Measurements from ENCODE around the gene BCAN. TPM values are rescaled to one million over a fixed set of nuclear protein-coding genes. Genes with fewer than 3 reads are reported as not detected.
A peak's percentile ranks its signal among the peaks of the same experiment; 100 is the strongest.
"Not testable (repeated sequence)": the region's sequence is repeated elsewhere in the genome, so short reads cannot be mapped to it uniquely, and the experiment has no call there.

The BCAN gene
- total and polyA plus RNA-seq, 3 donors from 2014 or later: 3.3 to 9.7 (median 8.8) TPM

GRCh38 chr1:156602557-156602993, 39.3 kb upstream of the BCAN start:
- Histone ChIP-seq H3K9me3 (no peaks in the 10 kb centered on the region), H3K27ac (no peak overlapping the region), H3K36me3 (ENCODE audit: low read depth, missing control alignments) (no peaks in the 10 kb centered on the region), H3K4me1 (peaks cover 7% of the 10 kb centered on the region), H3K4me3 (no peak overlapping the region), H3K27me3 (no peaks in the 10 kb centered on the region)
- 18 to 21% methylated on average over 10 of the region's 10 CpGs for WGBS, 2 donors
- intact Hi-C loops (cut with DNase I; ENCODE audit: low total_unique reads): loop anchor here (5.0 to 10.0 kb wide), 2 partner anchors 95 to 148 kb away; no protein-coding TSS in a partner anchor
- DNase-seq: no peak
- TF ChIP-seq POLR2A (IDR thresholded peaks at IDR 0.05) (no peak), CTCF (IDR thresholded peaks at IDR 0.05) (peak in 2 of 3 experiments; percentile 11 to 42)

GRCh38 chr1:156607344-156607743, 34.6 kb upstream of the BCAN start:
- H3K27me3 ChIP-seq; H3K4me3 ChIP-seq; H3K27ac ChIP-seq; H3K36me3 ChIP-seq (ENCODE audit: low read depth, missing control alignments); H3K4me1 ChIP-seq; DNase-seq; H3K9me3 ChIP-seq: not testable (repeated sequence)
- WGBS, 2 donors: 89 to 90% methylated on average over 4 of the region's 4 CpGs
- intact Hi-C loops (cut with DNase I; ENCODE audit: low total_unique reads): loop anchor here (10.0 kb wide), 1 partner anchor 153 kb away; no protein-coding TSS in a partner anchor

GRCh38 chr1:156608036-156608674, 33.8 kb upstream of the BCAN start:
- no peak overlapping the region for H3K27ac ChIP-seq
- H3K4me3 ChIP-seq: no peak overlapping the region
- H3K27me3 ChIP-seq: no peaks in the 10 kb centered on the region
- intact Hi-C loops (cut with DNase I; ENCODE audit: low total_unique reads): loop anchor here (10.0 kb wide), 1 partner anchor 153 kb away; no protein-coding TSS in a partner anchor
- DNase-seq: peak; percentile 74
- TF ChIP-seq POLR2A (IDR thresholded peaks at IDR 0.05) (no peak), CTCF (IDR thresholded peaks at IDR 0.05) (peak; percentile 49 to 81 (median 55))
- WGBS, 2 donors: 44 to 54% methylated on average over 7 of the region's 7 CpGs
- H3K4me1 ChIP-seq: no peaks in the 10 kb centered on the region
- no peaks in the 10 kb centered on the region for H3K36me3 ChIP-seq (ENCODE audit: low read depth, missing control alignments)
- H3K9me3 ChIP-seq: no peaks in the 10 kb centered on the region

GRCh38 chr1:156608981-156609380, 32.9 kb upstream of the BCAN start:
- 48 to 55% methylated on average over 6 of the region's 6 CpGs for whole genome bisulfite sequencing, 2 donors
- Histone ChIP-seq H3K4me3 (no peak overlapping the region), H3K27me3 (no peaks in the 10 kb centered on the region), H3K36me3 (ENCODE audit: low read depth, missing control alignments) (no peaks in the 10 kb centered on the region), H3K4me1 (no peaks in the 10 kb centered on the region), H3K9me3 (no peaks in the 10 kb centered on the region), H3K27ac (no peak overlapping the region)
- DNase-seq: peak; percentile 56
- TF ChIP-seq CTCF (IDR thresholded peaks at IDR 0.05): peak in 2 of 3 experiments; percentile 43 to 50
- TF ChIP-seq POLR2A (IDR thresholded peaks at IDR 0.05): no peak
- intact Hi-C loops (cut with DNase I; ENCODE audit: low total_unique reads): loop anchor here (10.0 kb wide), 1 partner anchor 154 kb away; no protein-coding TSS in a partner anchor

GRCh38 chr1:156610072-156610471, 31.8 kb upstream of the BCAN start:
- H3K4me1 ChIP-seq; H3K4me3 ChIP-seq; intact Hi-C loops (cut with DNase I; ENCODE audit: low total_unique reads); H3K27me3 ChIP-seq; DNase-seq; H3K27ac ChIP-seq; H3K9me3 ChIP-seq; H3K36me3 ChIP-seq (ENCODE audit: low read depth, missing control alignments): not testable (repeated sequence)
- 91 to 94% methylated on average over 9 of the region's 9 CpGs for WGBS, 2 donors

- TF ChIP-seq POLR2A (IDR thresholded peaks at IDR 0.05): no peak
- no peak for TF ChIP-seq CTCF (IDR thresholded peaks at IDR 0.05)
- intact Hi-C loops (cut with DNase I; ENCODE audit: low total_unique reads): no loop called here
- H3K36me3 ChIP-seq (ENCODE audit: low read depth, missing control alignments): no peaks in the 10 kb centered on the region
These were observed 29.3 kb upstream of the BCAN start for GRCh38 chr1:156612666-156613065.

More at GRCh38 chr1:156612666-156613065, 29.3 kb upstream of the BCAN start:
- H3K4me1 ChIP-seq: peaks cover 11% of the 10 kb centered on the region
- 68 to 87% methylated on average over 3 of the region's 3 CpGs for WGBS, 2 donors
- H3K4me3 ChIP-seq: no peak overlapping the region
- no peak for DNase-seq
- H3K27ac ChIP-seq: no peak overlapping the region
- H3K27me3 ChIP-seq: no peaks in the 10 kb centered on the region
- no peaks in the 10 kb centered on the region for H3K9me3 ChIP-seq
